ENCODE measurements around the gene ICAM1.

GRCh38 chr19:10293637-10294367 lies 22.9 kb downstream of the ICAM1 start:
- TF ChIP-seq, protein P1, sequence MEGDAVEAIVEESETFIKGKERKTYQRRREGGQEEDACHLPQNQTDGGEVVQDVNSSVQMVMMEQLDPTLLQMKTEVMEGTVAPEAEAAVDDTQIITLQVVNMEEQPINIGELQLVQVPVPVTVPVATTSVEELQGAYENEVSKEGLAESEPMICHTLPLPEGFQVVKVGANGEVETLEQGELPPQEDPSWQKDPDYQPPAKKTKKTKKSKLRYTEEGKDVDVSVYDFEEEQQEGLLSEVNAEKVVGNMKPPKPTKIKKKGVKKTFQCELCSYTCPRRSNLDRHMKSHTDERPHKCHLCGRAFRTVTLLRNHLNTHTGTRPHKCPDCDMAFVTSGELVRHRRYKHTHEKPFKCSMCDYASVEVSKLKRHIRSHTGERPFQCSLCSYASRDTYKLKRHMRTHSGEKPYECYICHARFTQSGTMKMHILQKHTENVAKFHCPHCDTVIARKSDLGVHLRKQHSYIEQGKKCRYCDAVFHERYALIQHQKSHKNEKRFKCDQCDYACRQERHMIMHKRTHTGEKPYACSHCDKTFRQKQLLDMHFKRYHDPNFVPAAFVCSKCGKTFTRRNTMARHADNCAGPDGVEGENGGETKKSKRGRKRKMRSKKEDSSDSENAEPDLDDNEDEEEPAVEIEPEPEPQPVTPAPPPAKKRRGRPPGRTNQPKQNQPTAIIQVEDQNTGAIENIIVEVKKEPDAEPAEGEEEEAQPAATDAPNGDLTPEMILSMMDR (IDR thresholded peaks at IDR 0.05): no peak
- TF ChIP-seq POLR2A (IDR thresholded peaks at IDR 0.05): no peak

All from heart left ventricle (tissue), 13 donors.